Naive thymus-derived CD4-positive, alpha-beta T cell (primary cell): ENCODE results near the gene ACTN2. TPM values are rescaled to one million over a fixed set of nuclear protein-coding genes. Genes with fewer than 3 reads are reported as not detected.

Experiments
- ATAC-seq: fragments of 150-1000 bp; cut with Tn5 transposase; 2 replicates; pipeline ENCODE4 v1.10.0; 2021; ENCODE audit warnings: mild to moderate bottlenecking, moderate library complexity
- CTCF ChIA-PET: fragments of 350-600 bp; sonication (Branson Sonifier 250); formaldehyde crosslinking; loops from one replicate; lab custom pipeline; 2021; ENCODE audit warnings: antibody characterized with exemption; lab: Charles Lee
- POLR2A ChIA-PET: fragments of 350-600 bp; sonication (Branson Sonifier 250); formaldehyde crosslinking; loops from one replicate; lab custom pipeline; 2021; ENCODE audit warnings: antibody characterized with exemption, inconsistent platforms; lab: Charles Lee
- DNase-seq, 9 donors: peaks; one replicate each; pipeline versions ENCODE4 v3.0.0 to v3.0.0-alpha.2; 2020 to 2022; ENCODE audit warnings: mixed read lengths in 1 of 9
- H3K27ac ChIP-seq: one replicate; pipeline ENCODE4 v1.7.0; 2013; ENCODE audit warnings: mild to moderate bottlenecking, low read depth, low read length, moderate library complexity
- H3K27me3 ChIP-seq, 2 donors: one replicate each; pipeline ENCODE4 v1.7.0; 2013; ENCODE audit warnings: low read length in 2 of 2, mild to moderate bottlenecking in 2 of 2, moderate library complexity in 2 of 2; ENCODE audit not compliant: control insufficient read depth in 2 of 2, insufficient read depth in 2 of 2
- H3K36me3 ChIP-seq, 3 experiments: 1 replicate in 2 of 3; 2 replicates in 1 of 3; pipeline ENCODE4 v1.7.0; 2013; ENCODE audit warnings: low read length in 3 of 3, mild to moderate bottlenecking in 3 of 3, moderate library complexity in 1 of 3; ENCODE audit not compliant: insufficient read depth in 3 of 3, control insufficient read depth in 2 of 3
- H3K4me1 ChIP-seq, 2 donors: one replicate each; pipeline ENCODE4 v1.7.0; 2013; ENCODE audit warnings: low read length in 2 of 2, mild to moderate bottlenecking in 2 of 2, moderate library complexity in 1 of 2; ENCODE audit not compliant: control insufficient read depth in 2 of 2, insufficient read depth in 2 of 2
- H3K4me3 ChIP-seq: 2 replicates; pipeline ENCODE4 v1.7.0; 2013; ENCODE audit warnings: mild to moderate bottlenecking, low read length
- H3K9me3 ChIP-seq, 3 experiments: 1 replicate in 2 of 3; 2 replicates in 1 of 3; pipeline ENCODE4 v1.7.0; 2013; ENCODE audit warnings: low read length in 3 of 3; ENCODE audit not compliant: control insufficient read depth in 2 of 3
- H3K27ac Mint-ChIP-seq, 9 donors: one replicate each; pipeline ENCODE4 v1.8.0; 2020 to 2022; ENCODE audit warnings: mixed read lengths in 9 of 9, mild to moderate bottlenecking in 8 of 9, moderate library complexity in 5 of 9, inconsistent platforms in 2 of 9
- H3K27me3 Mint-ChIP-seq, 5 donors: one replicate each; pipeline ENCODE4 v1.8.0; 2021 to 2022; ENCODE audit warnings: mixed read lengths in 5 of 5, mild to moderate bottlenecking in 1 of 5
- H3K36me3 Mint-ChIP-seq, 5 donors: one replicate each; pipeline ENCODE4 v1.8.0; 2020 to 2022; ENCODE audit warnings: mixed read lengths in 5 of 5, mild to moderate bottlenecking in 3 of 5, inconsistent platforms in 1 of 5
- H3K4me1 Mint-ChIP-seq, 7 donors: one replicate each; pipeline ENCODE4 v1.8.0; 2020 to 2022; ENCODE audit warnings: mixed read lengths in 7 of 7, mild to moderate bottlenecking in 3 of 7, inconsistent platforms in 1 of 7
- H3K4me3 Mint-ChIP-seq, 10 donors: one replicate each; pipeline ENCODE4 v1.8.0; 2020 to 2022; ENCODE audit warnings: mild to moderate bottlenecking in 10 of 10, mixed read lengths in 10 of 10, moderate library complexity in 6 of 10, inconsistent platforms in 2 of 10
- H3K9me3 Mint-ChIP-seq, 11 donors: one replicate each; pipeline ENCODE4 v1.8.0; 2020 to 2022; ENCODE audit warnings: mixed read lengths in 11 of 11, mild to moderate bottlenecking in 4 of 11, inconsistent platforms in 1 of 11, moderate library complexity in 1 of 11
- intact Hi-C, 2 donors: fragments of 100-400 bp; cut with micrococcal nuclease; formaldehyde crosslinking; loops; one replicate each; pipeline ENCODE4 v1.15.1; 2023
- polyA plus RNA-seq, 2 donors: library from polyadenylated mRNA; unstranded; fragments of 300-500 nt; fragmentation: Illumina TruSeq; gene quantifications; one replicate each; pipeline ENCODE4 v1.2.3, GENCODE V29; 2021
- total RNA-seq, 6 experiments: library from RNA in 5 of 6; stranded (reverse) in 5 of 6; gene quantifications; 1 replicate in 5 of 6; 2 replicates in 1 of 6; pipeline ENCODE4 v1.2.3 and lab custom pipeline; 2021 to 2026

ACTN2 gene
- total and polyA plus RNA-seq, 7 experiments from 2014 or later: not detected

GRCh38 chr1:236700903-236701302 is 14.6 kb downstream of the ACTN2 start:
- Histone ChIP-seq H3K36me3 (no peaks in the 10 kb centered on the region), H3K9me3 (no peaks in the 10 kb centered on the region), H3K4me1 (no peaks in the 10 kb centered on the region), H3K27me3 (no peaks in the 10 kb centered on the region), H3K27ac (no peak overlapping the region), H3K4me3 (no peak overlapping the region)
- ATAC-seq (no peak), DNase-seq (no peak)
- Mint-ChIP-seq H3K27me3 (peaks cover 15 to 41% (median 19%) of the 10 kb centered on the region in 5 donors), H3K27ac (no peak overlapping the region), H3K9me3 (no peaks in the 10 kb centered on the region), H3K4me3 (no peak overlapping the region), H3K4me1 (no peaks in the 10 kb centered on the region), H3K36me3 (no peaks in the 10 kb centered on the region)
- intact Hi-C loops: no loop called here
- ChIA-PET CTCF (no interaction called here), POLR2A (no interaction called here)

GRCh38 chr1:236701782-236702181 is 15.5 kb downstream of the ACTN2 start:
- H3K4me3 ChIP-seq: no peak overlapping the region
- no peaks in the 10 kb centered on the region for H3K36me3 Mint-ChIP-seq
- no peaks in the 10 kb centered on the region for H3K4me1 Mint-ChIP-seq
- no peak overlapping the region for H3K4me3 Mint-ChIP-seq
- no peak overlapping the region for H3K27ac ChIP-seq
- ATAC-seq: no peak
- intact Hi-C loops: no loop called here
- peaks cover 15 to 47% (median 16%) of the 10 kb centered on the region in 5 donors for H3K27me3 Mint-ChIP-seq
- H3K9me3 Mint-ChIP-seq: no peaks in the 10 kb centered on the region
- no peaks in the 10 kb centered on the region for H3K27me3 ChIP-seq
- H3K4me1 ChIP-seq: no peaks in the 10 kb centered on the region
- ChIA-PET CTCF (no interaction called here), POLR2A (no interaction called here)
- no peaks in the 10 kb centered on the region for H3K36me3 ChIP-seq
- DNase-seq: no peak
- no peaks in the 10 kb centered on the region for H3K9me3 ChIP-seq
- H3K27ac Mint-ChIP-seq: no peak overlapping the region

- H3K27me3 ChIP-seq: no peaks in the 10 kb centered on the region
- no peaks in the 10 kb centered on the region for H3K4me1 ChIP-seq
- ChIA-PET POLR2A (no interaction called here), CTCF (interaction anchor here (0.6 kb wide), 2 partner anchors 20 to 61 kb away, joined by 3 to 7 read pairs; no protein-coding TSS in a partner anchor)
- ATAC-seq: no peak
- no peaks in the 10 kb centered on the region for H3K4me1 Mint-ChIP-seq
- H3K9me3 ChIP-seq: no peaks in the 10 kb centered on the region
- no peak overlapping the region for H3K27ac ChIP-seq
- no peak overlapping the region for H3K4me3 ChIP-seq
- H3K36me3 ChIP-seq: no peaks in the 10 kb centered on the region
- H3K27ac Mint-ChIP-seq: no peak overlapping the region
- no peaks in the 10 kb centered on the region for H3K36me3 Mint-ChIP-seq
- no peak overlapping the region for H3K4me3 Mint-ChIP-seq
- intact Hi-C loops: no loop called here
- peaks cover 8 to 40% (median 13%) of the 10 kb centered on the region in 5 donors for H3K27me3 Mint-ChIP-seq
- no peaks in the 10 kb centered on the region for H3K9me3 Mint-ChIP-seq
- DNase-seq: no peak
Observed at GRCh38 chr1:236702791-236703394, 16.6 kb downstream of the ACTN2 start.

GRCh38 chr1:236705771-236706170 is 19.5 kb downstream of the ACTN2 start:
- POLR2A ChIA-PET: no interaction called here
- no peaks in the 10 kb centered on the region for H3K27me3 ChIP-seq
- H3K9me3 Mint-ChIP-seq: no peaks in the 10 kb centered on the region
- CTCF ChIA-PET: no interaction called here
- no peak overlapping the region for H3K27ac Mint-ChIP-seq
- H3K4me3 Mint-ChIP-seq: no peak overlapping the region
- no peaks in the 10 kb centered on the region for H3K4me1 Mint-ChIP-seq
- H3K36me3 Mint-ChIP-seq: no peaks in the 10 kb centered on the region
- no peaks in the 10 kb centered on the region for H3K9me3 ChIP-seq
- H3K27me3 Mint-ChIP-seq: peaks cover 0 to 21% (median 9%) of the 10 kb centered on the region in 5 donors
- no peaks in the 10 kb centered on the region for H3K4me1 ChIP-seq
- intact Hi-C loops: no loop called here
- no peak overlapping the region for H3K27ac ChIP-seq
- no peak overlapping the region for H3K4me3 ChIP-seq
- no peaks in the 10 kb centered on the region for H3K36me3 ChIP-seq
- no peak for DNase-seq
- ATAC-seq: no peak

GRCh38 chr1:236706183-236706582 is 19.9 kb downstream of the ACTN2 start:
- no peaks in the 10 kb centered on the region for H3K36me3 Mint-ChIP-seq
- intact Hi-C loops: no loop called here
- no peak overlapping the region for H3K4me3 Mint-ChIP-seq
- H3K27ac Mint-ChIP-seq: no peak overlapping the region
- H3K36me3 ChIP-seq: no peaks in the 10 kb centered on the region
- no peaks in the 10 kb centered on the region for H3K4me1 ChIP-seq
- H3K4me3 ChIP-seq: no peak overlapping the region
- no peaks in the 10 kb centered on the region for H3K4me1 Mint-ChIP-seq
- no peaks in the 10 kb centered on the region for H3K9me3 ChIP-seq
- ATAC-seq: no peak
- H3K27me3 ChIP-seq: no peaks in the 10 kb centered on the region
- peaks cover 0 to 21% (median 9%) of the 10 kb centered on the region in 5 donors for H3K27me3 Mint-ChIP-seq
- no peak overlapping the region for H3K27ac ChIP-seq
- no peaks in the 10 kb centered on the region for H3K9me3 Mint-ChIP-seq
- ChIA-PET POLR2A (no interaction called here), CTCF (no interaction called here)
- no peak for DNase-seq

GRCh38 chr1:236710328-236710892 is 24.1 kb downstream of the ACTN2 start:
- Mint-ChIP-seq H3K4me1 (no peaks in the 10 kb centered on the region), H3K36me3 (no peaks in the 10 kb centered on the region), H3K27ac (no peak overlapping the region), H3K27me3 (peaks cover 6 to 24% (median 22%) of the 10 kb centered on the region in 5 donors), H3K4me3 (no peak overlapping the region), H3K9me3 (no peaks in the 10 kb centered on the region)
- POLR2A ChIA-PET: no interaction called here
- intact Hi-C loops: no loop called here
- Histone ChIP-seq H3K4me3 (no peak overlapping the region), H3K36me3 (no peaks in the 10 kb centered on the region), H3K9me3 (no peaks in the 10 kb centered on the region), H3K4me1 (no peaks in the 10 kb centered on the region), H3K27ac (no peak overlapping the region), H3K27me3 (no peaks in the 10 kb centered on the region)
- no peak for DNase-seq
- no peak for ATAC-seq
- CTCF ChIA-PET: no interaction called here

GRCh38 chr1:236716160-236716559 is 29.9 kb downstream of the ACTN2 start:
- ChIA-PET CTCF (no interaction called here), POLR2A (no interaction called here)
- no peak overlapping the region for H3K4me3 Mint-ChIP-seq
- peaks cover 0 to 4% (median 0%) of the 10 kb centered on the region in 5 donors for H3K36me3 Mint-ChIP-seq
- H3K27me3 Mint-ChIP-seq: peaks cover 5 to 56% (median 50%) of the 10 kb centered on the region in 5 donors
- H3K27ac ChIP-seq: no peak overlapping the region
- no peak overlapping the region for H3K4me3 ChIP-seq
- ATAC-seq (no peak), DNase-seq (no peak)
- H3K9me3 Mint-ChIP-seq: no peaks in the 10 kb centered on the region
- intact Hi-C loops: no loop called here
- H3K36me3 ChIP-seq: no peaks in the 10 kb centered on the region
- H3K9me3 ChIP-seq: no peaks in the 10 kb centered on the region
- no peaks in the 10 kb centered on the region for H3K4me1 Mint-ChIP-seq
- H3K4me1 ChIP-seq: no peaks in the 10 kb centered on the region
- no peaks in the 10 kb centered on the region for H3K27me3 ChIP-seq
- H3K27ac Mint-ChIP-seq: no peak overlapping the region
